Gastroesophageal sphincter (tissue), 4 donors: Measurements from ENCODE around the gene HSP90AA1. TPM values are rescaled to one million over a fixed set of nuclear protein-coding genes. Genes with fewer than 3 reads are reported as not detected.
"Not testable (repeated sequence)": the region's sequence is repeated elsewhere in the genome, so short reads cannot be mapped to it uniquely, and the experiment has no call there.

Experiments
- ATAC-seq: fragments of 150-250 bp; one replicate; pipeline ENCODE4 v1.9.1; 2016; ENCODE audit warnings: mild to moderate bottlenecking, moderate library complexity
- H3K27ac ChIP-seq, 4 donors: fragments of 200-600 bp; sonication (generic) in 3 of 4; 1 replicate in 3 of 4; 2 replicates in 1 of 4; pipeline ENCODE4 v1.5.1; 2016 to 2019
- H3K27me3 ChIP-seq: fragments of 200-600 bp; sonication (generic); one replicate; pipeline ENCODE4 v1.5.1; 2019
- H3K36me3 ChIP-seq, 2 donors: fragments of 200-600 bp; sonication (generic); one replicate each; pipeline ENCODE4 v1.5.1; 2019; ENCODE audit warnings: control low read depth in 1 of 2
- H3K4me1 ChIP-seq, 3 donors: fragments of 200-600 bp; sonication (generic); 1 replicate in 2 of 3; 2 replicates in 1 of 3; pipeline ENCODE4 v1.5.1; 2016 to 2019; ENCODE audit warnings: control low read depth in 2 of 3
- H3K4me3 ChIP-seq, 2 donors: fragments of 200-600 bp; sonication (generic); one replicate each; pipeline ENCODE4 v1.5.1; 2019; ENCODE audit warnings: mild to moderate bottlenecking in 1 of 2, moderate library complexity in 1 of 2
- H3K9me3 ChIP-seq, 3 donors: fragments of 200-600 bp; sonication (generic); one replicate each; pipeline ENCODE4 v1.5.1; 2017 to 2019; ENCODE audit warnings: control low read depth in 2 of 3
- EP300 ChIP-seq: sonication (generic); formaldehyde crosslinking; IDR thresholded peaks from one replicate; pipeline ENCODE4 v1.6.1; 2017; ENCODE audit warnings: antibody characterized with exemption, mild to moderate bottlenecking
- POLR2A ChIP-seq, 2 donors: fragments of 450-650 bp; IDR thresholded peaks; one replicate each; pipeline ENCODE4 v1.6.1; 2017; ENCODE audit warnings: antibody characterized with exemption in 2 of 2, mild to moderate bottlenecking in 2 of 2, moderate library complexity in 1 of 2
- POLR2AphosphoS5 ChIP-seq: sonication (generic); formaldehyde crosslinking; IDR thresholded peaks from one replicate; pipeline ENCODE4 v1.6.1; 2017; ENCODE audit warnings: antibody characterized with exemption
- WGBS, 2 donors: methylation state at CpG; one replicate each; pipeline ENCODE4 v1.1.5; 2018; ENCODE audit warnings: low coverage in 1 of 2; 5-methylcytosine and 5-hydroxymethylcytosine counted together
- total RNA-seq, 4 donors: library from RNA; depleted of rRNA; stranded (reverse); fragments of >200 nt; gene quantifications; one replicate each; pipeline ENCODE4 v1.1.0, GENCODE V29; 2016
- TF ChIP-seq, protein P1 (sequence below), 4 experiments: fragments of 200-600 bp in 2 of 4; fragments of 450-650 bp in 2 of 4; sonication (generic) in 1 of 4; IDR thresholded peaks; one replicate each; pipeline ENCODE4 v1.5.1; 2017 to 2019; ENCODE audit warnings: antibody characterized with exemption in 4 of 4, mild to moderate bottlenecking in 2 of 4, moderate library complexity in 2 of 4

Gene HSP90AA1
- total RNA-seq, 4 donors from 2014 or later, result 421 to 585 (median 537) TPM

DNA sequence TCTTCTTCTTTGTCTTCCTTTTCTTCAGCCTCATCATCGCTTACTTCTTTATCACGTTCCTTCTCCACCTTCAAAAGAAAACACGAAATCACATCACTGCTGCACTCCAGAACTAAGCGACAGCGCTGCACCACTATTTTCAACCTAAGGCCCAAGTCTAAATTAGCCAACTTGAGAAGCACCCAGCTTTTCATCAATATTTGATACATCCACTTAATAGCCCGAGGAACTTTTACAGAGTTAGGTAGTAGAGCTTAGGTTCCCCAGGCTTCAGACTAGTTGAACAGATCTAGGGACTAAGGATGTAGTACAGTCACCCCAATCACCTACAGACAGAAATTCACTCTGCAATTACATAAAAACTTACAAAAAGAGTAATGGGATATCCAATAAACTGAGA lies 1.9 kb downstream of the HSP90AA1 start:
- Histone ChIP-seq H3K4me1 (peaks cover 0 to 66% (median 16%) of the 10 kb centered on the region in 3 donors), H3K9me3 (no peaks in the 10 kb centered on the region), H3K27me3 (no peaks in the 10 kb centered on the region), H3K27ac (peak overlapping the region in 2 of 4 donors; percentile 100), H3K36me3 (peaks cover 9 to 60% of the 10 kb centered on the region in 2 donors), H3K4me3 (peak overlapping the region in 1 of 2 donors; percentile 96)
- 85 to 92% methylated on average over 6 of the region's 6 CpGs for whole genome bisulfite sequencing, 2 donors
- TF ChIP-seq POLR2AphosphoS5, result no peak
- no peak for TF ChIP-seq POLR2A (IDR thresholded peaks at IDR 0.05)
- TF ChIP-seq, protein P1, sequence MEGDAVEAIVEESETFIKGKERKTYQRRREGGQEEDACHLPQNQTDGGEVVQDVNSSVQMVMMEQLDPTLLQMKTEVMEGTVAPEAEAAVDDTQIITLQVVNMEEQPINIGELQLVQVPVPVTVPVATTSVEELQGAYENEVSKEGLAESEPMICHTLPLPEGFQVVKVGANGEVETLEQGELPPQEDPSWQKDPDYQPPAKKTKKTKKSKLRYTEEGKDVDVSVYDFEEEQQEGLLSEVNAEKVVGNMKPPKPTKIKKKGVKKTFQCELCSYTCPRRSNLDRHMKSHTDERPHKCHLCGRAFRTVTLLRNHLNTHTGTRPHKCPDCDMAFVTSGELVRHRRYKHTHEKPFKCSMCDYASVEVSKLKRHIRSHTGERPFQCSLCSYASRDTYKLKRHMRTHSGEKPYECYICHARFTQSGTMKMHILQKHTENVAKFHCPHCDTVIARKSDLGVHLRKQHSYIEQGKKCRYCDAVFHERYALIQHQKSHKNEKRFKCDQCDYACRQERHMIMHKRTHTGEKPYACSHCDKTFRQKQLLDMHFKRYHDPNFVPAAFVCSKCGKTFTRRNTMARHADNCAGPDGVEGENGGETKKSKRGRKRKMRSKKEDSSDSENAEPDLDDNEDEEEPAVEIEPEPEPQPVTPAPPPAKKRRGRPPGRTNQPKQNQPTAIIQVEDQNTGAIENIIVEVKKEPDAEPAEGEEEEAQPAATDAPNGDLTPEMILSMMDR (IDR thresholded peaks at IDR 0.05), result no peak
- no peak for ATAC-seq

DNA sequence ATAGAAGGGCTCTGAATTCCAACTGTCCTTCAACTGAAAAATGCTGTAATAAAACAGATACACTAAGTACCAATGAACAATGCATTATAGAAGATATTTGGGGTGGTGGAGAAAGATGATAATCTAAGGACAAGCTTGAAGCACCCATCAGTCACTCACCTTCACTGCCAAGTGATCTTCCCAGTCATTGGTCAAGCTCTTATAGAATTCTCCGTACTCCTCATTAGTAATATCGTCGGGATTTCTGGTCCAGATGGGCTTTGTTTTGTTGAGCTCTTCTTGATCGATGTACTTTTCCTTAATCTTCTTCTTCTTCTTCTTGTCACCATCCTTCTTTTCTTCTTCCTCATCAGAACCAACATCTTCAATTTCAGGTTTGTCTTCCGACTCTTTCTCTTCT lies 2.3 kb downstream of the HSP90AA1 start:
- H3K9me3 ChIP-seq, H3K27me3 ChIP-seq, H3K4me3 ChIP-seq, ATAC-seq: not testable (repeated sequence)
- Histone ChIP-seq H3K27ac (peak overlapping the region in 1 of 4 donors; percentile 100), H3K4me1 (peaks cover 0 to 66% (median 16%) of the 10 kb centered on the region in 3 donors), H3K36me3 (peaks cover 9 to 65% of the 10 kb centered on the region in 2 donors)
- WGBS, 2 donors, result 75 to 77% methylated on average over 4 of the region's 5 CpGs

DNA sequence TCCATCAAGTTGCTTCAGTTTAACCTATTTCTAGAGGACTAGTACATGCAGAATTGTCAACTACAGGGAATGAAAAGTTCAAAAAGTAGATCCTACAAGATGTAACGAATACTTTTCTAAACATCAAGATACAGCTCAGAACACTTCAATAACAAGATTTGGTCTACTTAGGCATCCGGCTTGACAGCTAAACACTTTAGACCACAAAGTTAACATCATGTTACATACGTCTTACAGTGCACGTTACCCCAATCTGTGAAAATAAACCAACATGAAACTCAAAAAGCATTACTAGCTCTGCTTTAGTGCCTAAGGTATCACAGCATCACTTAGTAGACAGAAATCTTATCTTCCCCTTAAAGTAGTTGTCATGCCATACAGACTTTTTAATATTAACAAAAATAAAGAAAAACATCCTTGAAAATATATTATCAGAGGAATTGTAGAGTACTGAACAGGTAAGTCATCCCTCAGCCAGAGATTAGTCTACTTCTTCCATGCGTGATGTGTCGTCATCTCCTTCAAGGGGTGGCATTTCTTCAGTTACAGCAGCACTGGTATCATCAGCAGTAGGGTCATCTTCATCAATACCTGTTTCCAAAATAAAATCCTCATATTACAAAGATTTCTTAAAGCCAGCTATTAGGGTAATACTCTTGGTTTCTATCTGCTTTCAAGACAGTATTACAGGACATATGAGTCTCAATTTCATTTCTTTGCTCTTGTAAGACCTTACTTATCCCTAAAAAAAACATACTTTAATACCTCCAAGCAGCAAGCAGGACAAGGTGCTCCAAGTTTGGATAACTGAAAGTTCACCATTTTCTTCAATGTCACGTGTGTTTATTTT lies 5.4 kb downstream of the HSP90AA1 start:
- ATAC-seq, result no peak
- TF ChIP-seq, protein P1 (IDR thresholded peaks at IDR 0.05), result no peak
- TF ChIP-seq POLR2AphosphoS5 (no peak), EP300 (no peak), POLR2A (IDR thresholded peaks at IDR 0.05) (no peak)
- no peak overlapping the region for H3K4me3 ChIP-seq

DNA sequence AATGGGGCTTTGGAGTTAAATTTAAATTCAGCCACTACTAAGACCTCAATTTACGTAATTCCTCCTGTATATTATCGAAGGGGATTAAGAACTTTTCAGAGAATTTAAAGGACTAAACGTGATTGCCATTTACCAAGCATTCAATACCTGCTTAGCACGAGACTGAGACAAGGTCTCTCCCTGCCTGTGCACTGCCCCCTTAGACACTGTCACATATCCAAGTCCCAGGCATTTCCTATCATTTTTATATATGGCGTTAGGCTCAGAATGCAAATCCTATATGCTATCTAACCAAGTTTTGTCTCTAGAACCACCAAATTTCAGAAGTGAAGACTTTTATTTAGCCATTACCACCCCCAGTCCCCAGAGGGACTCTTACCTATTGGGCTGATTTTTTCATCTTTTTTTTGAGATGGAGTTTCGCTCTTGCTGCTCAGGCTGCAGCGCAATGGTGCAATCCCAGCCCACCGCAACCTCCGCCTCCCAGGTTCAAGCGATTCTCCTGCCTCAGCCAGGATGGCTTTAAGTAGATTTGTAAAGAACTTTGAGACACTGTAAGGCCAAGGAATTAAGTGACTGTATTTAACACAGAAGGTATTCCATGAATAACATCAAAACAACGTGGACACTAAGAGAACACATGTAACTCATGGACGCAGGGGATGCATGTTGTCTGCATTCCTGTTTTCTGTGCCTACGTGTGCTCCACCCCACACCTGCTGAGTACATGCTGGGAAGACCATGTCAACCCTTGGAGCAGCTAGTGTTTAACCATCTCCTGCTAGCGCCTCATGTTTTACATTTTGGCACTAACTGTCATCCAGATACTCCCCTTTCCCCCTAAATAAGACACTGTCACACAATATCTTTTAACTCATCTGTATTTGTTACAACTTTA lies 6.4 kb downstream of the HSP90AA1 start:
- ATAC-seq, result no peak
- Histone ChIP-seq H3K27ac (no peak overlapping the region), H3K36me3 (peaks cover 9 to 79% of the 10 kb centered on the region in 2 donors), H3K9me3 (no peaks in the 10 kb centered on the region), H3K4me3 (no peak overlapping the region), H3K4me1 (peaks cover 0 to 42% (median 13%) of the 10 kb centered on the region in 3 donors), H3K27me3 (no peaks in the 10 kb centered on the region)
- TF ChIP-seq POLR2A (IDR thresholded peaks at IDR 0.05) (no peak), EP300 (no peak), POLR2AphosphoS5 (no peak)
- TF ChIP-seq, protein P1 (IDR thresholded peaks at IDR 0.05), result no peak
- 71 to 73% methylated on average over 6 to 14 of the region's 14 CpGs for WGBS, 2 donors

More for the DNA sequence above, 5.4 kb downstream of the HSP90AA1 start:
- H3K4me1 ChIP-seq, result peaks cover 0 to 48% (median 16%) of the 10 kb centered on the region in 3 donors
- H3K27me3 ChIP-seq, result no peaks in the 10 kb centered on the region
- peak overlapping the region in 1 of 4 donors; percentile 7 for H3K27ac ChIP-seq
- peaks cover 9 to 85% of the 10 kb centered on the region in 2 donors for H3K36me3 ChIP-seq
- WGBS, 2 donors, result 73 to 81% methylated on average over 7 of the region's 7 CpGs
- H3K9me3 ChIP-seq, result no peaks in the 10 kb centered on the region

DNA sequence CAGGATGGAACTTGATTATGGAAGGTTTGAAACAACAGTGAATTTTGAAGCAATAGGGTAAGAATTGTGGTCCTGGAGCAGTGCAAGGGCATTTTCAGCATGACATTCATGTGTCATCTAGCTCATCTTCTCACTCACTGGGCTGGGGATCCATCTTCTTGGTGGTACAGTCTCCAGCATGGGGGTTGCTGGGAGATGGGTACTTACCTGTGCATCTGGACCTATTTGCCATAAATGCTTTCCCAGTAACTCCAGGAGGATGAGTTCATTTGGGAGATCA lies 7.2 kb downstream of the HSP90AA1 start:
- Histone ChIP-seq H3K9me3 (no peaks in the 10 kb centered on the region), H3K27ac (no peak overlapping the region), H3K4me1 (peaks cover 0 to 34% (median 10%) of the 10 kb centered on the region in 3 donors), H3K4me3 (no peak overlapping the region), H3K27me3 (no peaks in the 10 kb centered on the region), H3K36me3 (peaks cover 9 to 71% of the 10 kb centered on the region in 2 donors)
- no peak for TF ChIP-seq POLR2A (IDR thresholded peaks at IDR 0.05)
- ATAC-seq, result no peak
